TTC549 (cell line): ENCODE measurements around the gene ABLIM1.

Source experiments
- FAIRE-seq: peaks from 2 replicates; lab custom pipeline; 2012; peaks lifted over from hg19 to GRCh38; lab: Jason Lieb, UNC

ABLIM1 gene

GRCh38 chr10:114448897-114449296 lies 209.2 kb downstream of the ABLIM1 start:
- no peak for FAIRE-seq

- no peak for FAIRE-seq
Observed at GRCh38 chr10:114445332-114445731, 212.7 kb downstream of the ABLIM1 start.

- FAIRE-seq: no peak
Observed at GRCh38 chr10:114444819-114445218, 213.3 kb downstream of the ABLIM1 start.

GRCh38 chr10:114442091-114442630 lies 215.9 kb downstream of the ABLIM1 start:
- no peak for FAIRE-seq

- no peak for FAIRE-seq
Observed at GRCh38 chr10:114441107-114441506, 217.0 kb downstream of the ABLIM1 start.

GRCh38 chr10:114437473-114438292 lies 220.4 kb downstream of the ABLIM1 start:
- FAIRE-seq: no peak

- FAIRE-seq: no peak
Observed at GRCh38 chr10:114436941-114437340, 221.1 kb downstream of the ABLIM1 start.

GRCh38 chr10:114432566-114433093 lies 225.4 kb downstream of the ABLIM1 start:
- no peak for FAIRE-seq

GRCh38 chr10:114431414-114432135 lies 226.5 kb downstream of the ABLIM1 start:
- FAIRE-seq: no peak

GRCh38 chr10:114430688-114431413 lies 227.2 kb downstream of the ABLIM1 start:
- no peak for FAIRE-seq

GRCh38 chr10:114429581-114430335 lies 228.3 kb downstream of the ABLIM1 start:
- no peak for FAIRE-seq

GRCh38 chr10:114427124-114427852 lies 230.8 kb downstream of the ABLIM1 start:
- no peak for FAIRE-seq

- FAIRE-seq: no peak
Observed at GRCh38 chr10:114426476-114426875, 231.6 kb downstream of the ABLIM1 start.

GRCh38 chr10:114420811-114421485 lies 237.1 kb downstream of the ABLIM1 start:
- FAIRE-seq: no peak

- no peak for FAIRE-seq
Observed at GRCh38 chr10:114418109-114418508, 240.0 kb downstream of the ABLIM1 start.

- FAIRE-seq: no peak
Observed at GRCh38 chr10:114412907-114413797, 244.9 kb downstream of the ABLIM1 start.

- no peak for FAIRE-seq
Observed at GRCh38 chr10:114408968-114409444, 249.1 kb downstream of the ABLIM1 start.

GRCh38 chr10:114408112-114408967 lies 249.7 kb downstream of the ABLIM1 start:
- no peak for FAIRE-seq
